IMR-90 (cell line): ENCODE measurements around the gene B3GNT9. TPM values are rescaled to one million over a fixed set of nuclear protein-coding genes. Genes with fewer than 3 reads are reported as not detected.

ENCODE experiments used
- ATAC-seq: fragments of 200-7000 bp; cut with Tn5 transposase; 2 replicates; pipeline ENCODE4 v1.9.1; 2020; ENCODE audit warnings: low read depth, mild to moderate bottlenecking, moderate library complexity
- BruUV-seq: library from RNA; stranded (reverse); fragments of 400-500 nt; replicated peaks from 2 replicates; lab custom pipeline; 2021; lab: Mats Ljungman, UMichigan
- CTCF ChIA-PET: fragments of 300-600 bp; formaldehyde crosslinking; extraction: SDS; loops from one replicate; lab custom pipeline; 2021; ENCODE audit warnings: antibody characterized with exemption; lab: Yijun Ruan, JAX
- POLR2A ChIA-PET: fragments of 300-600 bp; sonication (Branson Sonifier 250); formaldehyde crosslinking; loops from one replicate; lab custom pipeline; 2022; ENCODE audit warnings: antibody characterized with exemption; ENCODE audit not compliant: unreplicated experiment; lab: Charles Lee
- DNase-seq: peaks from one replicate; pipeline ENCODE4 v3.0.0; 2013
- H2AFZ ChIP-seq: replicated peaks from 2 replicates; pipeline ENCODE3; 2013; ENCODE audit warnings: low read length, mild to moderate bottlenecking; ENCODE audit not compliant: poor library complexity
- H2AK5ac ChIP-seq: 2 replicates; pipeline ENCODE4 v1.6.1; 2013; ENCODE audit warnings: low read depth, low read length, inconsistent platforms
- H2AK9ac ChIP-seq: replicated peaks from 2 replicates; pipeline ENCODE3; 2013; ENCODE audit warnings: mild to moderate bottlenecking, low read depth, low read length, moderate library complexity; ENCODE audit not compliant: poor library complexity
- H2BK120ac ChIP-seq: 2 replicates; pipeline ENCODE4 v1.6.1; 2013; ENCODE audit warnings: low read depth, low read length, inconsistent platforms
- H2BK15ac ChIP-seq: 3 replicates; pipeline ENCODE4 v1.6.1; 2013; ENCODE audit warnings: low read depth, low read length, inconsistent platforms
- H2BK20ac ChIP-seq: 2 replicates; pipeline ENCODE4 v1.6.1; 2013; ENCODE audit warnings: low read depth, mild to moderate bottlenecking, inconsistent platforms, low read length, moderate library complexity
- H2BK5ac ChIP-seq: 2 replicates; pipeline ENCODE4 v1.6.1; 2013; ENCODE audit warnings: mild to moderate bottlenecking, low read depth, low read length, inconsistent platforms; ENCODE audit not compliant: poor library complexity, severe bottlenecking
- H3K14ac ChIP-seq: replicated peaks from 2 replicates; pipeline ENCODE4 v1.6.1; 2013; ENCODE audit warnings: low read depth, low read length, inconsistent platforms
- H3K18ac ChIP-seq: 2 replicates; pipeline ENCODE4 v1.6.1; 2013; ENCODE audit warnings: low read depth, low read length, control low read depth
- H3K23ac ChIP-seq: 2 replicates; pipeline ENCODE4 v1.6.1; 2013; ENCODE audit warnings: low read depth, low read length, inconsistent platforms
- H3K27ac ChIP-seq: 2 replicates; pipeline ENCODE4 v1.5.1; 2013; ENCODE audit warnings: mild to moderate bottlenecking, control low read depth, low read length; ENCODE audit not compliant: insufficient read depth
- H3K27me3 ChIP-seq: 2 replicates; pipeline ENCODE4 v1.6.1; 2013; ENCODE audit warnings: low read length; ENCODE audit not compliant: control insufficient read depth, insufficient read depth
- H3K36me3 ChIP-seq: 2 replicates; pipeline ENCODE4 v1.6.1; 2013; ENCODE audit warnings: low read length, mixed read lengths; ENCODE audit not compliant: control insufficient read depth, insufficient read depth
- H3K4ac ChIP-seq: 2 replicates; pipeline ENCODE4 v1.6.1; 2013; ENCODE audit warnings: low read depth, low read length, inconsistent platforms
- H3K4me1 ChIP-seq: 2 replicates; pipeline ENCODE4 v1.6.1; 2013; ENCODE audit warnings: low read length, mixed read lengths; ENCODE audit not compliant: control insufficient read depth, insufficient read depth
- H3K4me2 ChIP-seq: 2 replicates; pipeline ENCODE4 v1.6.1; 2013; ENCODE audit warnings: low read depth, mild to moderate bottlenecking, control low read depth, low read length, moderate library complexity
- H3K4me3 ChIP-seq: 2 replicates; pipeline ENCODE4 v1.5.1; 2013; ENCODE audit warnings: low read depth, mild to moderate bottlenecking, control low read depth, low read length, moderate library complexity; ENCODE audit not compliant: insufficient read depth
- H3K56ac ChIP-seq: 2 replicates; pipeline ENCODE4 v1.6.1; 2013; ENCODE audit warnings: low read length, inconsistent platforms; ENCODE audit not compliant: insufficient read depth; ENCODE audit errors: extremely low read depth
- H3K79me1 ChIP-seq, 2 experiments: 2 replicates each; pipeline ENCODE4 v1.6.1; 2013; ENCODE audit warnings: low read length in 2 of 2, inconsistent platforms in 1 of 2, low read depth in 1 of 2
- H3K9ac ChIP-seq: 2 replicates; pipeline ENCODE4 v1.6.1; 2013; ENCODE audit warnings: low read depth, low read length, control low read depth
- H3K9me1 ChIP-seq: 2 replicates; pipeline ENCODE4 v1.6.1; 2013; ENCODE audit warnings: low read length, inconsistent platforms; ENCODE audit not compliant: insufficient read depth
- H3K9me3 ChIP-seq: 2 replicates; pipeline ENCODE4 v1.6.1; 2013; ENCODE audit warnings: low read length; ENCODE audit not compliant: control insufficient read depth, insufficient read depth
- H4K20me1 ChIP-seq: 2 replicates; pipeline ENCODE4 v1.6.1; 2013; ENCODE audit warnings: low read length, inconsistent platforms; ENCODE audit not compliant: insufficient read depth
- H4K5ac ChIP-seq: 2 replicates; pipeline ENCODE4 v1.6.1; 2013; ENCODE audit warnings: mild to moderate bottlenecking, low read depth, low read length, control low read depth
- H4K8ac ChIP-seq, 2 experiments: 2 replicates each; pipeline ENCODE4 v1.6.1; 2013; ENCODE audit warnings: low read depth in 2 of 2, low read length in 2 of 2, control low read depth in 1 of 2, inconsistent platforms in 1 of 2
- H4K91ac ChIP-seq: 2 replicates; pipeline ENCODE4 v1.6.1; 2013; ENCODE audit warnings: low read depth, low read length, inconsistent platforms; ENCODE audit not compliant: insufficient read depth
- FOS ChIP-seq: fragments of 150-350 bp; IDR thresholded peaks from 2 replicates; pipeline ENCODE4 v1.6.1; 2016; ENCODE audit warnings: low read depth, low read length
- MAZ ChIP-seq: IDR thresholded peaks from 2 replicates; pipeline ENCODE4 v1.6.1; 2012; ENCODE audit warnings: low read depth, mild to moderate bottlenecking, low read length, improper control_type of control experiment, moderate library complexity, borderline replicate concordance
- MXI1 ChIP-seq: IDR thresholded peaks from 2 replicates; pipeline ENCODE4 v1.6.1; 2012; ENCODE audit warnings: low read depth, mild to moderate bottlenecking, low read length, moderate library complexity, borderline replicate concordance
- RAD21 ChIP-seq: IDR thresholded peaks from 2 replicates; pipeline ENCODE4 v1.6.1; 2012; ENCODE audit warnings: low read length, improper control_type of control experiment
- WGBS, 2 experiments: methylation state at CpG; one replicate each; pipeline versions ENCODE4 v1.1.5 to v1.1.7; 2013; ENCODE audit warnings: missing lambda C conversion rate in 2 of 2; ENCODE audit not compliant: insufficient read length in 1 of 2; ENCODE audit errors: extremely low coverage in 2 of 2; 5-methylcytosine and 5-hydroxymethylcytosine counted together
- dilution Hi-C: fragments of 300-500 bp; cut with HindIII; formaldehyde crosslinking; loops from one replicate; pipeline ENCODE4 v1.14.3; 2018; ENCODE audit warnings: low sequenced_read_pairs; ENCODE audit not compliant: unreplicated experiment
- in situ Hi-C: fragments of 300-500 bp; cut with MboI; formaldehyde crosslinking; loops from 3 replicates; pipeline ENCODE4 v1.14.3; 2019; ENCODE audit warnings: low sequenced_read_pairs, inconsistent platforms, mixed read lengths
- intact Hi-C: fragments of 100-400 bp; cut with micrococcal nuclease; formaldehyde crosslinking; loops from 2 replicates; pipeline ENCODE4 v1.10.0; 2022
- polyA plus RNA-seq, 3 experiments: library from polyadenylated mRNA; depleted of rRNA; stranded (reverse); fragments of >200 nt; gene quantifications; 2 replicates each; pipeline ENCODE4 v1.2.3, GENCODE V29; 2012; ENCODE audit warnings: low replicate concordance in 1 of 3
- total RNA-seq: library from RNA; depleted of rRNA; stranded (reverse); fragments of >200 nt; gene quantifications from 2 replicates; pipeline ENCODE4 v1.2.3, GENCODE V29; 2012
- TF ChIP-seq, protein P1 (sequence below): fragments of 150-350 bp; IDR thresholded peaks from 2 replicates; pipeline ENCODE4 v1.6.1; 2016; ENCODE audit warnings: low read depth, mild to moderate bottlenecking, low read length, moderate library complexity, borderline replicate concordance

B3GNT9 gene
- total and polyA plus RNA-seq, 2 of the 4 experiments (the other 2 are of a cell fraction): 5.0 to 12.0 TPM

GRCh38 chr16:67158637-67159600, 8.1 kb upstream of the B3GNT9 start:
- Histone ChIP-seq H3K23ac (peak overlapping the region; percentile 30; the same call in 1 of the 2 replicates), H2AFZ (peak overlapping the region; percentile 99), H3K4me1 (peaks cover 14% of the 10 kb centered on the region; the same call in 1 of the 2 replicates), H4K5ac (no peak overlapping the region), H2AK5ac (peak overlapping the region; percentile 76; the same call in 1 of the 2 replicates), H3K27me3 (peaks cover 7% of the 10 kb centered on the region; the same call in 1 of the 2 replicates), H3K9me1 (peaks cover 5% of the 10 kb centered on the region; the same call in 1 of the 2 replicates), H3K9me3 (no peaks in the 10 kb centered on the region), H4K20me1 (peaks cover 30% of the 10 kb centered on the region), H2BK120ac (no peak overlapping the region), H4K8ac (peak overlapping the region; percentile 60 to 84; a peak in 2 of 4 replicates), H4K91ac (peak overlapping the region; percentile 11; the same call in 1 of the 2 replicates), H3K4ac (peak overlapping the region; percentile 75), H2AK9ac (peak overlapping the region; percentile 96), H3K14ac (peak overlapping the region; percentile 77), H2BK5ac (no peak overlapping the region), H3K9ac (peak overlapping the region; percentile 68), H3K27ac (peak overlapping the region; percentile 24; the same call in 1 of the 2 replicates), H3K4me2 (peak overlapping the region; percentile 87), H3K36me3 (peaks cover 3% of the 10 kb centered on the region; the same call in 1 of the 2 replicates), H3K79me1 (peaks cover 10 to 25% of the 10 kb centered on the region in 2 experiments; a peak in 2 of 4 replicates), H3K4me3 (peak overlapping the region; percentile 86), H3K56ac (no peak overlapping the region), H2BK20ac (no peak overlapping the region), H3K18ac (no peak overlapping the region), H2BK15ac (no peak overlapping the region)
- no TSS peak for BruUV-seq
- in situ Hi-C loops: loop anchor here (5.0 kb wide), 1 partner anchor 197 kb away; the partner anchor contains the start of gene CES3
- ATAC-seq: peak; percentile 7; the same call in 1 of the 2 replicates
- ChIA-PET POLR2A (no interaction called here), CTCF (interaction anchor here (0.9 kb wide), 1 partner anchor 141 kb away, joined by 3 read pairs; no protein-coding TSS in a partner anchor)
- 0% methylated on average over 4 of the region's 34 CpGs; no CpG with 5 or more reads in 1 of the 2 experiments for WGBS, 2 experiments
- DNase-seq: no peak
- intact Hi-C loops: loop anchor here (1.0 to 10.0 kb wide), 2 partner anchors 26 to 264 kb away; no protein-coding TSS in a partner anchor
- dilution Hi-C loops: no loop called here
- TF ChIP-seq RAD21: no peak
- no peak for TF ChIP-seq FOS
- TF ChIP-seq MXI1: no peak
- 0 out of 2 replicates have a peak, but pooled peaks have one; percentile 7 for TF ChIP-seq MAZ
- TF ChIP-seq, protein P1, sequence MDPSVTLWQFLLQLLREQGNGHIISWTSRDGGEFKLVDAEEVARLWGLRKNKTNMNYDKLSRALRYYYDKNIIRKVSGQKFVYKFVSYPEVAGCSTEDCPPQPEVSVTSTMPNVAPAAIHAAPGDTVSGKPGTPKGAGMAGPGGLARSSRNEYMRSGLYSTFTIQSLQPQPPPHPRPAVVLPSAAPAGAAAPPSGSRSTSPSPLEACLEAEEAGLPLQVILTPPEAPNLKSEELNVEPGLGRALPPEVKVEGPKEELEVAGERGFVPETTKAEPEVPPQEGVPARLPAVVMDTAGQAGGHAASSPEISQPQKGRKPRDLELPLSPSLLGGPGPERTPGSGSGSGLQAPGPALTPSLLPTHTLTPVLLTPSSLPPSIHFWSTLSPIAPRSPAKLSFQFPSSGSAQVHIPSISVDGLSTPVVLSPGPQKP: no peak
